GM12878 (cell line): ENCODE results near the gene ANKMY1. TPM values are rescaled to one million over a fixed set of nuclear protein-coding genes. Genes with fewer than 3 reads are reported as not detected.

ENCODE experiments used
- ATAC-seq: fragments of 200-7000 bp; cut with Tn5 transposase; 3 replicates; pipeline ENCODE4 v1.9.1; 2020; ENCODE audit warnings: mild to moderate bottlenecking, moderate library complexity
- BruUV-seq: library from RNA; stranded (reverse); fragments of 400-500 nt; replicated peaks from 2 replicates; lab custom pipeline; 2021; lab: Mats Ljungman, UMichigan
- CTCF ChIA-PET: fragments of 300-600 bp; sonication (Branson Sonifier 250); formaldehyde crosslinking; extraction: SDS; loops from one replicate; lab custom pipeline; 2021; ENCODE audit warnings: inconsistent platforms; lab: Yijun Ruan, JAX
- POLR2A ChIA-PET: fragments of 350-600 bp; formaldehyde crosslinking; extraction: SDS; loops from one replicate; lab custom pipeline; 2021; ENCODE audit warnings: inconsistent platforms; lab: Charles Lee
- RAD21 ChIA-PET: fragments of 300-600 bp; sonication (Branson Sonifier 250); formaldehyde crosslinking; loops from one replicate; lab custom pipeline; 2023; ENCODE audit warnings: antibody characterized with exemption; ENCODE audit not compliant: unreplicated experiment; lab: Charles Lee
- SMC1A ChIA-PET: fragments of 300-600 bp; sonication (Branson Sonifier 250); formaldehyde crosslinking; loops from one replicate; lab custom pipeline; 2023; ENCODE audit not compliant: unreplicated experiment, uncharacterized antibody; lab: Charles Lee
- DNase-seq: peaks from one replicate; pipeline ENCODE4 v3.0.0-alpha.2; 2011; ENCODE audit warnings: low read depth, low spot score
- FAIRE-seq: peaks from 3 replicates; lab custom pipeline; 2011; peaks lifted over from hg19 to GRCh38; lab: Jason Lieb, UNC
- H2AFZ ChIP-seq: 2 replicates; pipeline ENCODE4 v1.6.0; 2011; ENCODE audit warnings: low read depth, low read length, control low read depth; ENCODE audit not compliant: control insufficient read depth
- H3K27ac ChIP-seq: 2 replicates; pipeline ENCODE4 v1.5.1; 2011; ENCODE audit warnings: control low read depth; ENCODE audit not compliant: control insufficient read depth, insufficient read depth
- H3K27me3 ChIP-seq, 2 experiments: replicated peaks in 1 of 2; 2 replicates each; pipeline versions ENCODE4 v1.6.0 to v1.6.1; 2011; ENCODE audit warnings: low read length in 1 of 2; ENCODE audit not compliant: control insufficient read depth in 2 of 2, insufficient read depth in 2 of 2
- H3K36me3 ChIP-seq, 2 experiments: 2 replicates each; pipeline ENCODE4 v1.5.1; 2011; ENCODE audit warnings: low read length in 1 of 2; ENCODE audit not compliant: control insufficient read depth in 2 of 2, insufficient read depth in 2 of 2
- H3K4me1 ChIP-seq: 2 replicates; pipeline ENCODE4 v1.6.1; 2011; ENCODE audit warnings: mild to moderate bottlenecking, low read length, moderate library complexity, mixed read lengths; ENCODE audit not compliant: control insufficient read depth, insufficient read depth
- H3K4me2 ChIP-seq: 2 replicates; pipeline ENCODE4 v1.6.0; 2011; ENCODE audit warnings: control low read depth; ENCODE audit not compliant: control insufficient read depth, insufficient read depth
- H3K4me3 ChIP-seq: fragments of 200-600 bp; sonication (generic); 2 replicates; pipeline ENCODE4 v1.5.1; 2016
- H3K79me2 ChIP-seq: 2 replicates; pipeline ENCODE4 v1.6.0; 2011; ENCODE audit warnings: low read length; ENCODE audit not compliant: control insufficient read depth, insufficient read depth
- H3K9ac ChIP-seq: 2 replicates; pipeline ENCODE4 v1.8.0; 2011; ENCODE audit warnings: low read length, control low read depth, mixed read lengths; ENCODE audit not compliant: control insufficient read depth, insufficient read depth
- H3K9me3 ChIP-seq: replicated peaks from 3 replicates; pipeline ENCODE4 v1.5.1; 2011; ENCODE audit warnings: mild to moderate bottlenecking, low read length; ENCODE audit not compliant: control insufficient read depth, insufficient read depth
- H4K20me1 ChIP-seq: 2 replicates; pipeline ENCODE4 v1.6.0; 2011; ENCODE audit not compliant: control insufficient read depth, insufficient read depth
- EED ChIP-seq: sonication (generic); IDR thresholded peaks from 2 replicates; pipeline ENCODE4 v1.6.1; 2016; ENCODE audit warnings: antibody characterized with exemption, low read depth
- ESRRA ChIP-seq: IDR thresholded peaks from 2 replicates; pipeline ENCODE4 v1.6.1; 2012; ENCODE audit warnings: mild to moderate bottlenecking, low read length, improper control_type of control experiment
- ETV6 ChIP-seq, 2 experiments: fragments of 450-650 bp in 1 of 2; IDR thresholded peaks in 1 of 2; conservative IDR thresholded peaks in 1 of 2; 2 replicates each; pipeline ENCODE4 v1.6.1; 2014; ENCODE audit warnings: antibody characterized with exemption in 1 of 2, borderline replicate concordance in 1 of 2, low read depth in 1 of 2, mild to moderate bottlenecking in 1 of 2, moderate library complexity in 1 of 2
- HCFC1 ChIP-seq: fragments of 150-350 bp; IDR thresholded peaks from 2 replicates; pipeline ENCODE4 v1.6.1; 2014; ENCODE audit warnings: low read length
- IKZF2 ChIP-seq, 2 experiments: fragments of 450-650 bp; IDR thresholded peaks; 2 replicates each; pipeline ENCODE4 v1.6.1; 2017; ENCODE audit warnings: mild to moderate bottlenecking in 2 of 2, moderate library complexity in 2 of 2
- KDM1A ChIP-seq: fragments of 200-600 bp; sonication (generic); IDR thresholded peaks from 2 replicates; pipeline ENCODE4 v1.6.1; 2016; ENCODE audit warnings: borderline replicate concordance
- KLF5 ChIP-seq: fragments of 450-650 bp; IDR thresholded peaks from 2 replicates; pipeline ENCODE4 v1.6.1; 2014; ENCODE audit warnings: mild to moderate bottlenecking; ENCODE audit not compliant: partially characterized antibody
- MEF2A ChIP-seq: IDR thresholded peaks from 2 replicates; pipeline ENCODE4 v1.6.1; 2011; ENCODE audit warnings: low read depth, mild to moderate bottlenecking, low read length, moderate library complexity; ENCODE audit not compliant: insufficient read depth
- MLLT1 ChIP-seq: fragments of 450-650 bp; IDR thresholded peaks from 2 replicates; pipeline ENCODE4 v1.6.1; 2016; ENCODE audit warnings: mild to moderate bottlenecking
- MTA2 ChIP-seq: fragments of 450-650 bp; IDR thresholded peaks from 2 replicates; pipeline ENCODE4 v1.6.1; 2016; ENCODE audit warnings: low read depth, mild to moderate bottlenecking, moderate library complexity
- NFXL1 ChIP-seq: fragments of 450-650 bp; IDR thresholded peaks from 2 replicates; pipeline ENCODE4 v1.6.1; 2017; ENCODE audit warnings: antibody characterized with exemption, mild to moderate bottlenecking, borderline replicate concordance
- POLR2A ChIP-seq: IDR thresholded peaks from 2 replicates; pipeline ENCODE4 v1.6.1; 2011; ENCODE audit warnings: low read depth, mild to moderate bottlenecking, low read length
- RAD21 ChIP-seq: IDR thresholded peaks from 2 replicates; pipeline ENCODE4 v1.6.1; 2011; ENCODE audit warnings: mild to moderate bottlenecking, low read depth, low read length, moderate library complexity; ENCODE audit not compliant: insufficient read depth
- RELA ChIP-seq: fragments of 450-650 bp; IDR thresholded peaks from 2 replicates; pipeline ENCODE4 v1.8.0; 2014; ENCODE audit warnings: borderline replicate concordance; ENCODE audit not compliant: partially characterized antibody
- SMAD5 ChIP-seq: IDR thresholded peaks from 2 replicates; pipeline ENCODE4 v1.6.1; 2016; ENCODE audit warnings: antibody characterized with exemption, low read depth
- USF2 ChIP-seq: IDR thresholded peaks from 2 replicates; pipeline ENCODE4 v1.6.1; 2011; ENCODE audit warnings: low read depth, low read length, improper control_type of control experiment, borderline replicate concordance
- ZBED1 ChIP-seq: IDR thresholded peaks from 2 replicates; pipeline ENCODE4 v1.6.1; 2016; ENCODE audit warnings: borderline replicate concordance
- ZNF622 ChIP-seq: fragments of 450-650 bp; IDR thresholded peaks from 2 replicates; pipeline ENCODE4 v1.6.1; 2017; ENCODE audit warnings: mild to moderate bottlenecking, inconsistent platforms
- ZZZ3 ChIP-seq: IDR thresholded peaks from 2 replicates; pipeline ENCODE4 v1.6.1; 2011; ENCODE audit warnings: low read depth; ENCODE audit not compliant: control insufficient read depth, insufficient read length
- WGBS: methylation state at CpG from one replicate; pipeline ENCODE4 v1.1.6; 2016; ENCODE audit warnings: low lambda C conversion rate; ENCODE audit not compliant: insufficient replicate concordance, insufficient coverage; ENCODE audit errors: missing lambda C conversion rate; 5-methylcytosine and 5-hydroxymethylcytosine counted together
- in situ Hi-C: fragments of 300-500 bp; cut with MboI; formaldehyde crosslinking; loops from 9 replicates; pipeline ENCODE4 v1.14.3; 2018; ENCODE audit warnings: mixed read lengths
- intact Hi-C: fragments of 100-400 bp; cut with micrococcal nuclease; formaldehyde crosslinking; loops from one replicate; pipeline ENCODE4 v1.14.2; 2022; ENCODE audit not compliant: unreplicated experiment
- polyA plus RNA-seq, 11 experiments: library from polyadenylated mRNA; depleted of rRNA in 4 of 11; unstranded in 6 of 11; stranded (reverse) in 5 of 11; fragments of >200 nt; fragmentation: Nextera tagmentation in 4 of 11; fragmentation: Illumina TruSeq in 1 of 11; extraction: Ambion mirVana in 4 of 11; extraction: Trizol in 1 of 11; gene quantifications; 1 replicate in 1 of 11; 2 replicates in 10 of 11; pipeline versions ENCODE4 v1.2.1 to v1.2.3, GENCODE V29; 2011 to 2016; ENCODE audit warnings: inconsistent platforms in 2 of 11, missing spikeins in 2 of 11, low read depth in 1 of 11
- total RNA-seq, 4 experiments: library from RNA; depleted of rRNA in 3 of 4; stranded (reverse); fragments of >200 nt in 3 of 4; fragmentation: Illumina TruSeq in 1 of 4; extraction: Trizol in 1 of 4; gene quantifications; 2 replicates each; pipeline versions ENCODE4 v1.2.1 to v1.2.3, GENCODE V29; 2013 to 2021
- TF ChIP-seq, protein P1 (sequence below), 3 experiments: IDR thresholded peaks in 2 of 3; conservative IDR thresholded peaks in 1 of 3; 2 replicates each; pipeline ENCODE4 v1.5.1; 2011; ENCODE audit warnings: low read depth in 3 of 3, low read length in 3 of 3, mild to moderate bottlenecking in 3 of 3, control low read depth in 2 of 3, moderate library complexity in 2 of 3, inconsistent platforms in 1 of 3, mixed read lengths in 1 of 3; ENCODE audit not compliant: control insufficient read depth in 2 of 3, insufficient read depth in 1 of 3; ENCODE audit errors: extremely low read depth in 1 of 3

ANKMY1 gene
- total and polyA plus RNA-seq, 10 of the 15 experiments (the other 5 are each of a cell fraction or from before 2014, with no cell fraction given), result 1.1 to 15.3 (median 11.1) TPM

GRCh38 chr2:240440251-240440650, 117.5 kb downstream of the ANKMY1 start:
- Histone ChIP-seq H3K27me3 (peaks cover 7 to 13% of the 10 kb centered on the region in 2 experiments; a peak in 3 of 4 replicates), H4K20me1 (0 out of 2 replicates have a peak, but pooled peaks cover 2% of the 10 kb centered on the region), H3K27ac (no peak overlapping the region), H3K79me2 (no peaks in the 10 kb centered on the region), H2AFZ (no peak overlapping the region), H3K9ac (no peak overlapping the region), H3K4me2 (no peak overlapping the region), H3K4me1 (no peaks in the 10 kb centered on the region), H3K9me3 (no peaks in the 10 kb centered on the region), H3K4me3 (no peak overlapping the region), H3K36me3 (no peaks in the 10 kb centered on the region)
- TF ChIP-seq ZBED1 (no peak), MLLT1 (no peak), USF2 (no peak), RELA (no peak), ETV6 (conservative IDR thresholded peaks at IDR 0.05 in 1 of 2, IDR thresholded peaks at IDR 0.05 in 1 of 2; ENCODE audit: borderline replicate concordance in 1 of 2, low read depth in 1 of 2) (no peak), ZZZ3 (no peak), MEF2A (no peak), RAD21 (no peak), ESRRA (no peak), POLR2A (no peak), HCFC1 (no peak), KLF5 (no peak), ZNF622 (no peak), IKZF2 (IDR thresholded peaks at IDR 0.05) (no peak), NFXL1 (no peak), EED (no peak), KDM1A (no peak), MTA2 (no peak), SMAD5 (no peak)
- TF ChIP-seq, protein P1, sequence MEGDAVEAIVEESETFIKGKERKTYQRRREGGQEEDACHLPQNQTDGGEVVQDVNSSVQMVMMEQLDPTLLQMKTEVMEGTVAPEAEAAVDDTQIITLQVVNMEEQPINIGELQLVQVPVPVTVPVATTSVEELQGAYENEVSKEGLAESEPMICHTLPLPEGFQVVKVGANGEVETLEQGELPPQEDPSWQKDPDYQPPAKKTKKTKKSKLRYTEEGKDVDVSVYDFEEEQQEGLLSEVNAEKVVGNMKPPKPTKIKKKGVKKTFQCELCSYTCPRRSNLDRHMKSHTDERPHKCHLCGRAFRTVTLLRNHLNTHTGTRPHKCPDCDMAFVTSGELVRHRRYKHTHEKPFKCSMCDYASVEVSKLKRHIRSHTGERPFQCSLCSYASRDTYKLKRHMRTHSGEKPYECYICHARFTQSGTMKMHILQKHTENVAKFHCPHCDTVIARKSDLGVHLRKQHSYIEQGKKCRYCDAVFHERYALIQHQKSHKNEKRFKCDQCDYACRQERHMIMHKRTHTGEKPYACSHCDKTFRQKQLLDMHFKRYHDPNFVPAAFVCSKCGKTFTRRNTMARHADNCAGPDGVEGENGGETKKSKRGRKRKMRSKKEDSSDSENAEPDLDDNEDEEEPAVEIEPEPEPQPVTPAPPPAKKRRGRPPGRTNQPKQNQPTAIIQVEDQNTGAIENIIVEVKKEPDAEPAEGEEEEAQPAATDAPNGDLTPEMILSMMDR (IDR thresholded peaks at IDR 0.05 in 2 of 3, conservative IDR thresholded peaks at IDR 0.05 in 1 of 3; ENCODE audit: control insufficient read depth in 2 of 3, extremely low read depth in 1 of 3, insufficient read depth in 1 of 3, low read depth in 3 of 3, low read length in 3 of 3), result no peak
- FAIRE-seq (no peak), ATAC-seq (no peak), DNase-seq (no peak)
- intact Hi-C loops (no loop called here), in situ Hi-C loops (loop anchor here (10.0 kb wide), 1 partner anchor 375 kb away; no protein-coding TSS in a partner anchor)
- 27% methylated on average over 11 of the region's 12 CpGs for WGBS
- ChIA-PET CTCF (no interaction called here), RAD21 (no interaction called here), SMC1A (no interaction called here), POLR2A (no interaction called here)
- no TSS peak for BruUV-seq
